GM18867 (cell line): ENCODE results near the gene HSPBP1.
"Not testable (repeated sequence)": the region's sequence is repeated elsewhere in the genome, so short reads cannot be mapped to it uniquely, and the experiment has no call there.

Experiments used
- ATAC-seq: cut with Tn5 transposase; IDR thresholded peaks from one replicate; pipeline ENCODE4 v1.9.1; 2021; ENCODE audit warnings: mild to moderate bottlenecking, moderate library complexity; ENCODE audit not compliant: unreplicated experiment

HSPBP1 gene, protein sequence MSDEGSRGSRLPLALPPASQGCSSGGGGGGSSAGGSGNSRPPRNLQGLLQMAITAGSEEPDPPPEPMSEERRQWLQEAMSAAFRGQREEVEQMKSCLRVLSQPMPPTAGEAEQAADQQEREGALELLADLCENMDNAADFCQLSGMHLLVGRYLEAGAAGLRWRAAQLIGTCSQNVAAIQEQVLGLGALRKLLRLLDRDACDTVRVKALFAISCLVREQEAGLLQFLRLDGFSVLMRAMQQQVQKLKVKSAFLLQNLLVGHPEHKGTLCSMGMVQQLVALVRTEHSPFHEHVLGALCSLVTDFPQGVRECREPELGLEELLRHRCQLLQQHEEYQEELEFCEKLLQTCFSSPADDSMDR

DNA sequence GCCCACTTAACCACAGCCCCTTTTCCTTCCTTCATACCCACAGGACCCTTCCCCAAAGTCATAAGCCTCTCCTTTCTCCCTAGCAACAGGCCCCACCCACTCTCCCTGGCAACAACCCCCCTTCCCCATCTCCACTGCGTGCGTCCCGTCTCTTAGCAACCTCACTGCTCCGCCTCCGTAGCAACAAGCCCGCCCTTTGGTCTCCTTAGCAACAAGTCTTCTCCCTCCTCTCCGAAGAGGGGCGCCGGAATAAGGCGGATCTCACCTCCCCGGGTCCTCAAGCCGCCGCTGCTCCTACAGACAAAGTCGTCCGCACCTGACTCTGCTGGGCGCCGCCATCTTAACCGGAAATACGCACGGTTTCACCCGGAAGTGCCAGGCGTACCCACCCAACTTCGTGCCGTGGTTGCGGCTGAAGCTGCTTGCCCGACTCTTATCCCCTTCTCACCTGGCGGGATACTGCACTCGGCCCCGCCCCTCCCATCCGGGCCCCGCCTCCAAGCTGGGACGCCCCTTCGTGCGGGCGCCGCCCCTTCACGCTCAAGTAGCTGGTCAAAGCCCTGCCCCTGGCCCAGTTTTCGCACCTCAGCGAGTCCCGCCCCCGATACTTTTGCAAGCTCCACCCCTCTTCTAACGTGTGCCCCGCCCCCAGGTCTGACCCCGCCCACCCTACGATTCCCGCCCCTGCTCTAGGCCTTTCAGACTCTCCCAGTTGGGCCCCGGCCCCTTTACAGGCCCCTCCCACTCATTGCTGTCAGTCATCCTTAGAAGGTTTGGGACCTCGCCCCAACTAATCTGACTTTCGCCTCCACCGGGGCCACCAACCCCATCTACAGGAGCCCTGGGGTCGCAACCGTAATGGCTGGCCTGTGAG, at the start of gene HSPBP1:
TSS of gene HSPBP1 (minus strand) at position 341 of the 874 bp plus-strand sequence. CDS start 502 bp downstream, outside the sequence.
- peak; percentile 74 for ATAC-seq

DNA sequence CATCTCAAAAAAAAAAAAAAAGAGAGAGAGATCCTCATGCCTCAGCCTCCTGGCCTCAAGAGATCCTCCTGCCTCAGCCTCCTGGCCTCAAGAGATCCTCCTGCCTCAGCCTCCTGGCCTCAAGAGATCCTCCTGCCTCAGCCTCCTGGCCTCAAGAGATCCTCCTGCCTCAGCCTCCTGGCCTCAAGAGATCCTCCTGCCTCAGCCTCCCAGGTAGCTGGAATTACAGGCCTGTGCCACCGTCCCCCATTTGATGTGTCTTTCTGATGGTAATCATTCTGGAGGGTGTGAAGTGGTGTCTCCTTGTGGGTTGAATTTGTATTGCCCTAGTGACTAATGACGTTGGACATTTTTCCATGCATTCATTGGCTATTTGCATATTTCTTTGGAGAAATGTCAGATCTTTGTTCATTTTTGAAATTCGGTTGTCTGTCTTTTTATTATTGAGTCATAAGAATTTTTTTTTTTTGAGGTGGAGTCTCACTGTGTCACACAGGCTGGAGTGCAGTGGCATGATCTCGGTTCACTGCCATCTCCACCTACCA, 48.9 kb upstream of the HSPBP1 start:
- ATAC-seq, result not testable (repeated sequence)

DNA sequence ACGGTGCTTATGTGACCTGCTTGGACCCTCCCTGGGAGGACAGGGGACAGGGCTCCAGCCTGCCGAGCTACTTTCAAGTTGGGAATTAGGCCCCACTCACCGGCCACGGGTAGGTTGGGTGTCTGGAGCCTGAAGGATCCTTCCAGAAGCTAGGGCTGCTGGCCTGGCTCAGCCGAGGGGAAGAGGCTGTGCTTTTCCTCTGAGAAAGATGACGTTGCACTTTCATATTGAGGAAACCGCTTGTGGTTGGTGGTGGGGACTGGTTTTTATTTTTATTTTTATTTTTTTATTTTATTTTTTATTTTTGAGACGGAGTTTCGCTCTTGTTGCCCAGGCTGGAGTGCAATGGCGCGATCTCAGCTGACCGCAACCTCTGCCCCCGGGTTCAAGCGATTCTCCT, 45.3 kb upstream of the HSPBP1 start, which contains the start of gene TMEM150B:
TSS of gene TMEM150B (minus strand) at position 170 of the 400 bp plus-strand sequence. CDS start 4,305 bp downstream, outside the sequence.
- no peak for ATAC-seq

DNA sequence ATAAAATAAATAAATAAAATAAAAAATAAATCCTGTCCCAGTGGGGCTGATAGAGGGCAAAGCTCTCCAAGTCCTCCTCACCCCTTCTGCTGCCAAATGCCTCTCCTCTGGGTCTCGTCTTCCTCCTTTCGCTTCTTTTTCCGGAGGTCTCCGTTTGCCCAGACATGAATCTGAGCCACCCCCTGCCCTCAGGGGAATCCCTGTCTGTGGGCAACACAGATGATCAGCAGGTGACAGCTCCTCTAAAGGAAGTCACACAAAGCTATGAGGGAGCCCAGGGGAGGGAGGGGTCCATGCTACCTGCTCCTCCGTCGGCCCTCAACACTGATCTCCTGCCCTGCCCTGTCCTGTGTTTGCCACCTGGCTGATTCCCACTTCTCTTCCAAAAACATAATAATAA, 44.8 kb upstream of the HSPBP1 start:
- ATAC-seq, result no peak

DNA sequence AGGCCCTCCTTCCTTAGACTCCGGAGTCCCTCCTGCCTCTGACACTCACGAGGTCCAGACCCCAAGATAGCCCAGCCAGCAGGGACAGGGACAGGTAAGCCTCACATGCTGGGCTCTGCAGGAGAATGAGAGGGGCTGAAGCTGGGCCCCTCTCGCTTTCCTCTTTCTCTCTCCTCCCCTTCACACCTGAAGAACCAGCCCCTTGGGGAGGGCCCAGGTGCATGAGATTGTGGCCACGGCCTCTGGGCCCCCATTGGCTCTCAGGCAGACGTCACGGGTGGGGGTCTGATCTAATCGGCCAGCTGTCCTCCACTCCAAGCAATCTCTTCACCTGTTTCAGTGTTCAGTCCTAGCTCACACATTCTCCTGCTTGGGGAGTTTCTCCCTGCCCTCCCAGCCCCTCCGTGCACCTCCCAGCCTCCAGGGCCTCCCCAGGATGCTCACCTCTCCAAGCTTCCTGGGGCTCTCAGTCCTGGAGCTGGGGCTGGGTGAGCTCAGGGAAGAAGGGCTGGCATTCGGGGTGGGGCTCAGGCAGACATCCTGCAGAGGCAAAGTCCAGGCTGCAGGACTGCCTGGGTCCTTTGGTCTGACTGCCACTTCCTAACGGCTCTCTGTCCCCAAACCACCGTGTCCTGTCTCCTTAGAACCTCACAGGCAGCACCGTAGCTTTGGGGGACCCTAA, 42.4 kb upstream of the HSPBP1 start:
- ATAC-seq, result no peak

DNA sequence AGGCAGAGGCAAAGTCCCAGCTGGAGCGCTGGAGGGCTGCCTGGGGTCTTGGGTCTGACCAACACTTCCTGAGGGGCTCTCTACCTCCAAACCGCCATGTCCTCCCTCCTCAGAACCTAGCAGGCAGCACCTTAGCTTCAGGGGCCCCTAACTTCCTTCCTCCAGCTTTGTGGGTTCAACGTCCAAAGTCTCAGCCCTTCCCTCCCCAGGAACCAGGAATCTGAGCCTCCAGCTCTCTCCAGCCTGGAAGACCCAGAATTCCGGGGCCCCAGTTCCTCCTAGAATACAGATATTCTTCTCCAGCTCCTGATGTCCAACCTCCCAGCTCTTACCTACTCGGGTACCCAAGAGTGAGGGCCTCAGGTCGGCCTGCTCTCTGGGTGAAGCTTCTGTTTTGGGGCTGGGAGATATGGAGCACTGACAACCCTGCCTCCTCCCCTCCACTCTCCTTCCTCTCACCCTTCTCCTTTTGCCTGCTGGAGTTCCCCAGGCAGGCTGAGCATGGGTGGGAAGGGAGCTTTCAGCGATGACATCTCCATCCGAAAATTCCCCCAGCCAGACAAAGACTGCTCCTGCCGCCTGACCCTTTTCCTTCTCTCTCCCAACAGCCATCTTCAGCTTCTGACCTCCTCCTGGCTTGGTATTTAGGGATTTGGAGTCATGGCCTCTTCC, 41.7 kb upstream of the HSPBP1 start:
- no peak for ATAC-seq

DNA sequence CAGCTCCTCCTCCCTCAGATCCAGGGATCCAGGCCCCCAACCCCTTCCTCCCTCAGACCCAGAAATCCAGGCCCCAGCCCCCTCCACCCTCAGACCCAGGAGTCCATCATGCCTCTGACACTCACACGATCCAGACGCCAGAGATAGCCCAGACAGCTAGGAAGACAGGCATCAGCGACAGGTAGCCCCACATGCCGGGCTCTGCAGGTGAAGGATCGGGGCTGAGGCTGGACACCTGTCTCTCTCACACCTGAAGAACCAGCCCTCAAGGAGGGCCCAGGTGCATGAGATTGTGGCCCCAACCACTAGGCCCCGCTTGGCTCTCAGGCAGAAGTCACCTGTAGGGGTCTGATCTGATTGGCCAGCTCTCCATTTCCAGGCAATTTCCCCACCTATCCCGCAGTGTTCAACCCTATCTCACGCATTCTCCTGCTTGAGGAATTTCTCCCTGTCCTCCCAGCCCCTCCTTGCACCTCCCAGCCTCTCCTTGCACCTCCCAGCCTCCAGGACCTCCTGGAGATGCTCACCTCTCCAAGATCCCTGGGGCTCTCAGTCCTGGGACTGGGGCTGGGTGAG, 41.0 kb upstream of the HSPBP1 start:
- ATAC-seq, result no peak

DNA sequence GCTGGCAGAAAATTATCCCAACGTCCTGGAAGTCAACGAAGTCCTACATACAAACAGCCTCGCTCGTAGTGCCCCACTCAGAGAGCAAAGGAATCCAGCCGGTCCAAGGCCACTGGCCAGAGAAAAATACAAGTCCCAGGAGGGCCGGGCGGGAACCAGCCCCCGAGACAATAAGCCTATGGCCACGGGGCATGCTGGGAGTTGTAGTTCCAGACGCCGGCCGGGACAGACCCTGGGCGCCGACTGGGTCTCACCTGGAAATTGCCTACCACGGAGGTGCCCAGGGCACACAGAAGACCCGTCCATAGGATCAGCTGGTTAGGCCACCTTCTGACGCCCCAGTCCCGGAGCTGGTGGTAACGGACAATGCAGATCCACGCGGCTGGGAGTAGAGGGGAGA, 39.9 kb upstream of the HSPBP1 start:
- no peak for ATAC-seq

DNA sequence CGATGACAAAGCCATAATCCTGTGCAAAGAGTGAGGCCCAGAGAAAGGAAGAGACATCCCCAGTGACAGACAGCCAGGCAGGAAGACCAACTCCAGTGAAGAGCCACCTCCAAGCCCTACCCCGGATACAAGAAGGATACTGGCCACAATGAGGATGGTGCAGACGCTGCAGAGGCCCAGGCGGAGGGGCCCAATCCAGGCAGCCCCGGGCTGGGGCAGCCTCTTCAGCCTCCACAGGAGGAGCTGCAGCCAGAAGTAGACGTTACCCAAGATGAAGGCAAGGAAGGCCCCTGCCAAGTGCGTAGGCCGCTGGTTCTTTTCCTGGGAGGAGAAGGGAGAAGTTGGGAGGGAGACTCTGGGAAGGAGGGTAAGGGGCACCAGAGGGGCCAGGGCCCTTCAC, 36.7 kb upstream of the HSPBP1 start:
- ATAC-seq, result no peak

DNA sequence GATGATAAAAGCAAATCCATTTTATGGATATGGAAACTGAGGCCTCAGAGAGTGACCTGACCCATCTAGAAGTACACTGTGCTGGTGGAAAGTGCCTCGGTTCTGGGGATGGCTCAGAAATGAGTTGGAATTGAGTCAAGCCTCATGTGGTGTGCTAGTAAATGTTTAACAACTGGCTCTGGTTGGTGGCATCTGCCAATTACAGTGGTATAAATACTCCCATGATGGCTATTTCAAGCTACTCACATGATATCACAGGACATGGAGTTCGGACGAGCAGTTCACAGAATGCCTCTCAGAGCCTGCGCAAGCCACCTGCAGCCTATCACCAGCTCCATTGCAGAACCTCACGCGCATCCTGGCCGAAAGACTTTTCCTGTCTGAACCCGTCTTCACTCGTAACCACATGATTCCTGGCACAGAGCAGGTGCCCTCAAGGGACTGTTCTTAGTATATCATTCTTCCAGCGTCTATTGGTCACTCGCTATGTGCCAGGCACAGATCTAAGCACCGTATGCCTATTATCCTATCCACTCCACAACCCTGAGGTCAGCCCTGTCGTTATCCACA, 36.1 kb upstream of the HSPBP1 start:
- ATAC-seq, result no peak

DNA sequence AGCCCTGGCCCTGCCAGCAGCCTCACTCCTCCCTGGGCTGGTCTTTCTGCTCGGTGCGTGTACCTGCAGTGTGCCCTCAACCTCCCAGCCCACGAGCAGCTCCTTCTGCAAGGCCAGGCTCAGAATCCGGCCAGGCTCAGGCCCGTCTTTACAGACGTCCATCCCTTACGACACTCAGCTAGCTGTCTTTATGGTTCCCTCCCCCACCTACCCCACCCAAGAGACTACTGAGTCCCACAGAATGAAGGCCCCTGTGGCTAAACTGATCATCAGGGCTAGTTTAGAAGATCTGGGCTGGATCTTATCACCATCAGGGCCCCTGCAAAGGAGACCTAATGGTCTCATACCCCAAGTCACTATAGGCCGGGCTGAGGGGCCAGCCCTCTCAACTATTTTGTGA, 34.5 kb upstream of the HSPBP1 start:
- no peak for ATAC-seq

DNA sequence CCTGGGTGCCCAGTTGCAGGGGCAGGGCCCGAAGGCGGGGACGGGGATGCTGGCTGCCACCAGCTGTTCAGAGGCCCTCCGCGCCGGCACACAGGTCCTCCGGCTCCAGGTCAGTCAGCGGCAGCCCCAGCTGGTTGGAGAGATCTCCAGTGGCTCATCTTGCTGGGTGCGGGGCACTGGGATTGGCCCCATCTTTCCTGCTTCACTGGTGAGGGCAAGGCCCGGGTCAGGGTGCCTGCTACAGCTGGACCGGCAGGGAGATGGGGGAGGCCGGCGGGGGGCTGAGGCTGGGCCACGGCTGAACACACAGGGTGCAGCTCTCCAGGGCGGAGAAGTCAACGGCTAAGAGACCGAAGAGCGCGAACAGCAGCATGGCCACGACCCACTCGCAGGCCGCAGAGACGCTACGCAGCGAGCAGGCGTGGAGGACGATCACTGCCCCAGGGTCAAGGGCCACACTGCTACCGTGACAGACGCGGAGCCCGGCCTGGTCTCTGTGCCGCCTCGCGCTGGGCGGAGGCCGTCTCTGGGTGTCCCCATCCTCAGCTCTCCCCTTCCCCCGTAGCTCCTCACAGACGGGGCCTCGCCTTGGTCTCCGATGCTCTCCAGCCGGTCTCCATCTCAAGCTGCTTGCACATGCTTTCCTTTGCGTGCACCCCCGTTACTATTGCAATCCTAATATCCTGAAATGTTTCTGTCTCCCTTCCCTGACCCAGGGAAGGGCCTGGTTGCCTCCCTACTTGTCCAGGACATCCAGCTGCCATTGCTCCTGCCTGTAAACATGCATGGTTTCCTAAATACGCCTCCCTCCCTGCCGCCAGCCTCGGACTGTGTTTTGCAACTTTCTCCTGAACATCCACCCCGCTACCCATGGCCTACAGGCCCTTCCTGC, 33.0 kb upstream of the HSPBP1 start:
- ATAC-seq, result no peak

DNA sequence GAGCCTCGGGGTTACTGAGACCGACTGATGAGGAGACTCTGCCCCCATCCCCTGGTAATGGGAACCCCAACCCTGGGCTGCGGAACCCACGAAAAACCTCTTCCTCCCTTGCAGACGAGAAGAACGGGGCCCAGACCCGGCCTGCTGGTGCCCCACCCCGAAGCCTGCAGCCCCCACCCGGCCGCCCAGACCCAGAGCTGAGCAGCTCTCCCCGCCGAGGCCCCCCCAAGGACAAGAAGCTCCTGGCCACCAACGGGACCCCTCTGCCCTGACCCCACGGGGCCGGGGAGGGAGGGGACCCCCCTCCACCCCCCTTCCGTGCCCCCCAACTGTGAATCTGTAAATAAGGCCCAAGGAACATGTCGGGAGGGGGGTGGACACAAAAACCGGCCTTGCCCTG, 31.9 kb upstream of the HSPBP1 start:
- ATAC-seq, result no peak

DNA sequence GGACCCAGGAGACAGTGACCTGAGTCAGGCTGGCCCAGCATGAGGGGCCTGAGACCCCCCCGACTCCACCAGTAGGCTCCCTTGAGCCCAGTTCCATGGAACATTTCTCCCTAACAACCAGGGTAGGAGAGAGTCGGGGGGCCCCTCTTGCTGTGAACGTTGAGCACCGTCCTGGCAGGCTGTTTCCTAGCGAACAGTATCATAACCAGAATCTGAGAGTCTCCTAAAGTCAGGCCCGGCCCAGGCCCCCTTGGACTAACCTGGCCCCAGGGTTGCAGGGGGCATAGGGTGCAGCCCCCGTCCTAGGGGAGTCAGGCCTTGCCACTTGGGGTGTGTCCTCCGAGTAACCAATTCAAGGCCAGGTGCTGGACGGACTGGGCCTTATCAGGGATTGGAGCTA, 31.5 kb upstream of the HSPBP1 start:
- no peak for ATAC-seq

DNA sequence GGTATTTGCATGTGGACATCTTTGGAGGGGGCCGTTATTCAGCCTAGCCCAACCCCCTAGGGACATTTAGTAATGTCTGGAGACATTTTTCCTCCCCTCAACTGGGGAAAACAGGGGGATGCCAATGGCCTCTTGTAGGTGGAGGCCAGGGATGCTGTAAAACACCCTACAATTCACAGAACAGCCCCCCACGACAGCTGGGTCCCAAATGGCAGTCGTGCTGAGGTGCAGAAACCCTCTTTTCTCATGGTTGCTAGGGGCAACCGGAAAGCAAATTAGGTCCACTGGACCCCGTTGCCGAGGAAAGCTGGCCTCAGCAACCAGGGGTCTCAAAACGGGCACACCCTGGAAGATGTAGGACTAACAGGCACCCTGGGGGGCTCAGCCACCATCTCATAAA, 30.6 kb upstream of the HSPBP1 start:
- no peak for ATAC-seq

DNA sequence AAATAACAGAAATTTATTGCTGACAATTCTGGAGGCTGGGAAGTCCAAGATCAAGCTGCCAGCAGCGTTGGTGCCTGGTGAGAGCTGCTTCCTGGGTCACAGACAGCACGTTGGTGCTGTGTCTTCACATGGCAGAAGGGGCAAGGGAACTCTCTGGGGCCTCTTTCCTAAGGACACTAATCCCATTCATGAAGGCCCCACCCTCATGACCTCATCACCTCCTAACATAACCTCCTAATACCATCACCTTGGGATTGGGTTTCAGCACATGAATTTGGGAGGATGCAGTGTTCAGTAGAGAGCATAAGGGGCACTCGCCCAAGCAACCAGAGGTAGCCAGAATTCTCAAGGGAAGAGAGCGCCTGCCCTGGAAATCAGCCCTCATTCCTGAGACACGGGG, 29.5 kb upstream of the HSPBP1 start:
- ATAC-seq, result no peak

DNA sequence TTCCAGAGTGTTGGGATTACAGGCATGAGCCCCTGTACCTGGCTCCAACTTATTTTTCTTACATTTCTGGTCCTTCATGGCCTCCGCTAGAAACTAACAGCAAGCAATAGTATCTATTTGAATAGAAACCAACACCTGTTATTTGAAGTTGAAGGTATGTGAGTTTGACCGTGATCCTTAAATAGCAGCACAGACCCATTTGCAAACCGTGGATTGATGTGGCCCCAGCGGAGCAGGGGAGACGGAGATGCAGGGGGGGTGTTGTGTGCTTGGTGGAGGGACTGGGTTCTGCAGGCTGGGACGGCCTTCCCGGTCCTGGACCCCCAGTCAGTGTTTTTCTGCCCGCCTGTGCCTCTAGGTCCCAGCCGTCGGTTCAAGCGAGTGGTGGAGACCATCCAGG, 28.4 kb upstream of the HSPBP1 start:
- peak; percentile 48 for ATAC-seq

DNA sequence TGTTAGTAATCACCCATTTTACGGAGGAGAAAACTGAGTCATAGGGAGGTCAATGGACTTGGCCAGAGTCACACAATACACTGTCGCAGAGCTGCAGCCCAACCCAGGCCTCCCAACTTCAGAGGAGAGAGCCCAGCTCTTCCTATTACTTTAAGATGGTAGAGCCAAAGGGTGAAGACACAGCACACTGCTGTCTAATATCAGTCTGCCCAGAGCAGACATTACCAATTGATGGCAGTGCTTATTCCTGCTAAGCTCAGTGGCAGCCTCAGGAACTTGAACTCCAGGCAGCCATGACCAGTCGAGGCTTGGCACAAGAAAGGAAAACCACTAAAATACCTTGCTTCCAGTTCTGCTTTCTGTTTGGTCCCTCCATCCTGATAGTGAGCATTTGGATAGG, 26.8 kb upstream of the HSPBP1 start:
- ATAC-seq, result no peak
